Nephron progenitor cell (in vitro differentiated cells): ENCODE data around the gene CEP131.

Experiments used
- DNase-seq: peaks from one replicate; pipeline ENCODE4 v3.0.0; 2021
- H3K27ac Mint-ChIP-seq: 2 replicates; pipeline ENCODE4 v1.8.0; 2021; ENCODE audit warnings: mild to moderate bottlenecking, moderate library complexity, mixed read lengths
- H3K27me3 Mint-ChIP-seq: 2 replicates; pipeline ENCODE4 v1.8.0; 2021; ENCODE audit warnings: mild to moderate bottlenecking, low read depth, mixed read lengths; ENCODE audit not compliant: poor library complexity
- H3K36me3 Mint-ChIP-seq: 2 replicates; pipeline ENCODE4 v1.8.0; 2021; ENCODE audit warnings: low read depth, mixed read lengths
- H3K4me1 Mint-ChIP-seq: 2 replicates; pipeline ENCODE4 v1.8.0; 2021; ENCODE audit warnings: mixed read lengths
- H3K4me3 Mint-ChIP-seq: 2 replicates; pipeline ENCODE4 v1.8.0; 2021; ENCODE audit warnings: mild to moderate bottlenecking, moderate library complexity, mixed read lengths
- H3K9me3 Mint-ChIP-seq: 2 replicates; pipeline ENCODE4 v1.8.0; 2021; ENCODE audit warnings: mild to moderate bottlenecking, moderate library complexity, mixed read lengths
- TF ChIP-seq, protein P1 (sequence below): fragments of 200-600 bp; sonication (generic); IDR thresholded peaks from 2 replicates; pipeline ENCODE4 v1.5.0; 2021; ENCODE audit warnings: antibody characterized with exemption

CEP131 gene

DNA sequence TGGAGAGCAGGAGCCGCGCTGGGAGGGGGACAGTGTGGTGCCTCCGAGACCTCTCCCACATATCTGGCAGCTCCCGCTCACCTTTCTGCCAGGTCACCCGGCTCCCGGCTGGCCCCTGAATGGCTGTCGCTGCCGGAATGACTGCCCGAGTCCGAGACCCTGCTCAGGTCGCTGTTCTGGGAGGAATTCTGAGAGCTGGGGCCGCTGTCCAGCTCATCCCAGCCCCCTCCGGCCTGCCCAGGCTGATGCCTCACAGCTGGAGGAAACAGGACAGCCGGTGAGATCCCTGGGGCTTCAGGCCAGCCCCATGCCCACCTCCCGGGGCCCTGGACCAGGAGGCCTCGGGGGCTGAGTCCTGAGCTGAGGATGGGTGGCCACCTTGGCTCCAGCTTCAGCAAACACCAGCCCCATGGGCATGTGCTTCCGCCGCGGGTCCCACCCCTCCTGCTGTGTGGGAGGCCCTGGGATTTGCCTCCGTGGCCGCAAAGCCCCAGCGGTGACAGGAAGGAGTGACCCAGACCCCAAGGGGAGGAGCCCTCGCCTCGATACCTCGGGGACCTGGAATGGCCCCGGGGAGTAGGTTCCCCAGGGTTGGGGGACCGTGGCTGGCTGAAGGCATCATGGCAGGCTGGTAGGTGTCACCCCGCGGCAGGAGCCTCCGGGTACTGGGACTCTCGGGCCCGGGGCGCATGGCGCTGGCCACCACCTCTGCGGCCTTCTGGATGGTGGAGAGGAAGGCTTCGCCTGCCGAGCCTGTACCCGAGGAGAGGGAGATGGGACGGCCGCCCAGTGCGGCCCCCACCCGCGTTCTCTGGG lies 9.2 kb upstream of the CEP131 start:
- Mint-ChIP-seq H3K27me3 (peaks cover 6% of the 10 kb centered on the region), H3K36me3 (peaks cover 22% of the 10 kb centered on the region), H3K4me3 (no peak overlapping the region), H3K4me1 (peaks cover 18% of the 10 kb centered on the region), H3K27ac (no peak overlapping the region), H3K9me3 (peaks cover 8% of the 10 kb centered on the region)
- TF ChIP-seq, protein P1, sequence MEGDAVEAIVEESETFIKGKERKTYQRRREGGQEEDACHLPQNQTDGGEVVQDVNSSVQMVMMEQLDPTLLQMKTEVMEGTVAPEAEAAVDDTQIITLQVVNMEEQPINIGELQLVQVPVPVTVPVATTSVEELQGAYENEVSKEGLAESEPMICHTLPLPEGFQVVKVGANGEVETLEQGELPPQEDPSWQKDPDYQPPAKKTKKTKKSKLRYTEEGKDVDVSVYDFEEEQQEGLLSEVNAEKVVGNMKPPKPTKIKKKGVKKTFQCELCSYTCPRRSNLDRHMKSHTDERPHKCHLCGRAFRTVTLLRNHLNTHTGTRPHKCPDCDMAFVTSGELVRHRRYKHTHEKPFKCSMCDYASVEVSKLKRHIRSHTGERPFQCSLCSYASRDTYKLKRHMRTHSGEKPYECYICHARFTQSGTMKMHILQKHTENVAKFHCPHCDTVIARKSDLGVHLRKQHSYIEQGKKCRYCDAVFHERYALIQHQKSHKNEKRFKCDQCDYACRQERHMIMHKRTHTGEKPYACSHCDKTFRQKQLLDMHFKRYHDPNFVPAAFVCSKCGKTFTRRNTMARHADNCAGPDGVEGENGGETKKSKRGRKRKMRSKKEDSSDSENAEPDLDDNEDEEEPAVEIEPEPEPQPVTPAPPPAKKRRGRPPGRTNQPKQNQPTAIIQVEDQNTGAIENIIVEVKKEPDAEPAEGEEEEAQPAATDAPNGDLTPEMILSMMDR: no peak
- DNase-seq: no peak

DNA sequence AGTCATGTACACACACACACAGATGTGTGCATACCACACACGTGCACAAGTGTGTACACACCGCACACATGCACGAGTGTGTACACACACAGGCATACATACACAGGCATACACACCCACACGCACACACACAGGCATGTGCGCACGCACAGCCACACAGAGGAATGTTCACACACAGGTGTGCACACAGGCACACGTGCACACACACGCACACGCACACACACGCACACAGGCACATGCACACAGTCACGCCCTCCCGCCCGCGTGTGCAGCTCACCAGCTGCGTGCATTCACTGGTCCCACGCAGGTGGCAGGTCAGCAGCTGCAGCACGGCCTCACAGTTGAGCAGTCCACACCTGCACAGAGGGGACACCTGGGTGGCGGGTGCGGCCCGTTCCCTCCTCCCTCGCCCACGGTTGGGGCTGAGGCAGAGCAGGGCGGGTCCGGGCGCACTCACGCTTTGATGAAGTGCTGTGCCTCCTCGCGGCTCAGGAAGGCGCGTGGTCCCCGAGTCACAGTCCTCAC lies 8.4 kb upstream of the CEP131 start:
- H3K27me3 Mint-ChIP-seq: peaks cover 6% of the 10 kb centered on the region
- peaks cover 26% of the 10 kb centered on the region for H3K36me3 Mint-ChIP-seq
- H3K4me3 Mint-ChIP-seq: no peak overlapping the region
- H3K4me1 Mint-ChIP-seq: peaks cover 18% of the 10 kb centered on the region
- DNase-seq: no peak
- peaks cover 14% of the 10 kb centered on the region for H3K9me3 Mint-ChIP-seq
- H3K27ac Mint-ChIP-seq: no peak overlapping the region
- TF ChIP-seq, protein P1: no peak

DNA sequence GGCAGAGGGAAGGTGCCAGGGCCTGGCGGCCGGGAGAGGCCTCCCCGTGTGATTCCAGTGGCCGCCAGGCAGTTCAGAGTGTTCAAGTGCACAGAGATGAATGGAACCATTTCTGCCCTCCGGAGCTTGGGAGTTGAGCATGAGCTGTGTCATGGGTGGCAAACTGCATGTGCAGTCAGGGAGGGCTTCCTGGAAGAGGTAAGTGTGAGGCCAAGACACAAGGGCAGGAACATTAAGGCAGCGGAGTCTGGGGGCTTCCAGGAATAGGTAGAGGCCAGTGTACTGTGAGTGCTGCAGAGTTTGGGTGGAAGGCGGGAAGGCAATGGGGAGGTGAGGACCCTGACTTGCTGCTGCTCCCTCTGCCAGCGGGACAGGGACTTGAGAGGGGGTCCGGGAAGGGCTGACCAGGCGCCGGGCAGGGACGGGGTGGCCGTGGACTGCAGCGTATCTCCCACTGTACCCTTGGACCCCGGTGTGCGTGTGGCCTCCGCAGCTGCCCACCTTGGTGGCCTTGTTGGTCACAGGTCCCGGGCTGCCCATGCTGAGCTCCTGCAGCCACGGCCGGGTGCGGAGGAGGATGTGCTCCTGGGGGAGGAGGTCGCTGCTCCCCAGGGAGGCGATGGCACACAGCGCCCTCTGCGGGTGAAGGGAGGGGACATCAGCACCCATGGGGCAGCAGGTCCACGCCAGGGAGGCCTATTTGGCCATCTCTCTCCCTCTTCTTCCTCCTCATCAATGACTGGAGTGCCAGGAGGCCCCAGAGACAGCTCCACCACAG lies 7.5 kb upstream of the CEP131 start:
- Mint-ChIP-seq H3K9me3 (peaks cover 23% of the 10 kb centered on the region), H3K4me3 (no peak overlapping the region), H3K27ac (no peak overlapping the region), H3K27me3 (peaks cover 6% of the 10 kb centered on the region), H3K36me3 (peaks cover 32% of the 10 kb centered on the region), H3K4me1 (peaks cover 17% of the 10 kb centered on the region)
- TF ChIP-seq, protein P1: peak; percentile 29
- no peak for DNase-seq

DNA sequence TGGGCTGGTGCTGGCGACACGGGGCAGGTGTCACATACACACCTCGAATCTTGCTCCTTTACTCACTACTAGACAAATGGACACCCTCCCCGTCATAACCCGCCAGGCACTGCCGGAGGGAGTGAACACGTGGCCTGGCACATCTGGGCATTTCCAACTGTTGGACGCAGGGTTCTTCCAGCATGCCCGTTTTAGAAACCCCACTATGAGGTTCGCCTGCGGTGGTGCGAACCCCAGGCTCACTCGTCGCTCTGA lies 6.8 kb upstream of the CEP131 start:
- TF ChIP-seq, protein P1: no peak
- Mint-ChIP-seq H3K36me3 (peaks cover 32% of the 10 kb centered on the region), H3K27ac (no peak overlapping the region), H3K27me3 (peaks cover 6% of the 10 kb centered on the region), H3K4me1 (peaks cover 11% of the 10 kb centered on the region), H3K9me3 (peaks cover 25% of the 10 kb centered on the region), H3K4me3 (no peak overlapping the region)
- DNase-seq: no peak

DNA sequence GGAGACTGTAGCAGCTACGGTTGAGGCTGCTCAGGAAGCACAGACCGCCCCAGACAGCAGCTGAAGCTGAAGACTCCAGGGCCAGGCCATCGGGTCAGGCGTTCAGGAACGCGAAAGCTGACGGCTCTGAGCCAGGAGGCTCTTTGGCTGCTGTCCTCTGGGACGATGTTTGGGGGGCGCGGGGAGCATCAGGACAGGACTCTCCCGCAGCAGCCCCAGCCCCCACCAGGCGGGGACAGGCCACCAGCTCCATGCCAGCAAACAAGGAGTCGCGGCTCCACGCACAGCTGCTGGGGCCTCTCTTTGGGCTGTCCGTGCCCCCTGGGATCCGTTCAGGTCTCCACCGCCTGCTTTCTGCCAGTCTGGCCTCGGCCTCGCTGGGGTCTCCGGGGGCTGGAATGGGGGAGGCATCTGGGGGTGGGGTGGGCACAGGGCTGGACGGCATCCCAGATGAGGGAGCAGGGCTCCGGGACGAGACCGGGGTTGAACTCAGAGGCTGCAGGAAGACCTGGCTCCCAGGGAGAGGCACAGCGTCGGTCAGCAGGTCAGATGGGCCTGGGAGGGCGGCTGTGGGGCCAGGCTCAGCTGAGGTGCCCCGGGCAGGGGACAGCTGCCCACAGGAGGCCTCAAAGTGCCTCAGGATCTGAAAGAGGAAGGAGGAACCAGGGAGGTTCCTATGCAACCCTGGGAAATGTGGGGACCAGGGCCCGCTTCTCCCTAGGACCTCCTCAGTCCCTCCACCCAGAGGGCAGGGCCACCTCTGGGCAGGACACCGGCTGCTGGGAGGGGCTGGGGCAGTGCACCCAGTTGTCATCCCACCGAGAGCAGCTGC lies 6.3 kb upstream of the CEP131 start:
- peaks cover 6% of the 10 kb centered on the region for H3K27me3 Mint-ChIP-seq
- peaks cover 10% of the 10 kb centered on the region for H3K4me1 Mint-ChIP-seq
- no peak for DNase-seq
- no peak overlapping the region for H3K4me3 Mint-ChIP-seq
- H3K27ac Mint-ChIP-seq: no peak overlapping the region
- peaks cover 32% of the 10 kb centered on the region for H3K36me3 Mint-ChIP-seq
- peaks cover 25% of the 10 kb centered on the region for H3K9me3 Mint-ChIP-seq
- TF ChIP-seq, protein P1: no peak
